ENCODE data around the gene IRF2BPL.

The IRF2BPL gene

GRCh38 chr14:77009014-77009413 lies 19.5 kb downstream of the IRF2BPL start:
- no peak for DNase-seq

GRCh38 chr14:77008541-77008940 lies 20.0 kb downstream of the IRF2BPL start:
- DNase-seq = no peak

- no peak for DNase-seq
Observed at GRCh38 chr14:77007975-77008421, 20.5 kb downstream of the IRF2BPL start.

- DNase-seq = no peak
Observed at GRCh38 chr14:77007183-77007974, 21.1 kb downstream of the IRF2BPL start.

GRCh38 chr14:77006132-77006531 lies 22.4 kb downstream of the IRF2BPL start:
- DNase-seq = no peak

- DNase-seq = no peak
Observed at GRCh38 chr14:77005559-77005958, 22.9 kb downstream of the IRF2BPL start.

- DNase-seq = no peak
Observed at GRCh38 chr14:77004711-77005460, 23.6 kb downstream of the IRF2BPL start.

- DNase-seq = no peak
Observed at GRCh38 chr14:77003960-77004710, 24.4 kb downstream of the IRF2BPL start.

GRCh38 chr14:77002889-77003288 lies 25.6 kb downstream of the IRF2BPL start:
- no peak for DNase-seq

- DNase-seq = no peak
Observed at GRCh38 chr14:77002335-77002734, 26.2 kb downstream of the IRF2BPL start.

GRCh38 chr14:77000340-77001270 lies 27.9 kb downstream of the IRF2BPL start:
- no peak for DNase-seq

GRCh38 chr14:76998910-76999309 lies 29.6 kb downstream of the IRF2BPL start:
- no peak for DNase-seq

GRCh38 chr14:76997257-76997970 lies 31.1 kb downstream of the IRF2BPL start:
- DNase-seq = no peak

GRCh38 chr14:76996563-76997146 lies 31.9 kb downstream of the IRF2BPL start:
- DNase-seq = no peak

- no peak for DNase-seq
Observed at GRCh38 chr14:76995279-76996035, 33.1 kb downstream of the IRF2BPL start.

- DNase-seq = no peak
Observed at GRCh38 chr14:76993752-76994151, 34.8 kb downstream of the IRF2BPL start.

GRCh38 chr14:76990084-76990483 lies 38.4 kb downstream of the IRF2BPL start:
- DNase-seq = no peak

GRCh38 chr14:76987956-76988520 lies 40.5 kb downstream of the IRF2BPL start:
- DNase-seq = no peak

GRCh38 chr14:76986231-76986565 lies 42.3 kb downstream of the IRF2BPL start:
- no peak for DNase-seq

- no peak for DNase-seq
Observed at GRCh38 chr14:76985540-76986230, 42.8 kb downstream of the IRF2BPL start.
